Renal pelvis (tissue), 3 donors: Measurements from ENCODE around the gene MAP3K6. TPM values are rescaled to one million over a fixed set of nuclear protein-coding genes. Genes with fewer than 3 reads are reported as not detected.

Experiments used
- polyA plus RNA-seq, 3 donors: library from polyadenylated mRNA; unstranded; fragments of 120-200 nt; gene quantifications; one replicate each; pipeline ENCODE4 v1.2.1, GENCODE V29; 2013; ENCODE audit not compliant: insufficient read length in 3 of 3

Gene MAP3K6
- polyA plus RNA-seq, 3 donors = 9.4 to 11.4 (median 9.7) TPM

Other genes starting within 250 kb of the MAP3K6 start
- gene SLC9A1, start 211.8 kb downstream of the MAP3K6 start, polyA plus RNA-seq = 10 to 100 TPM; 25.8 to 28.7 (median 28.1) TPM
- 10 to 100 TPM; 46.7 to 54.0 (median 47.0) TPM for gene WDTC1, start 132.3 kb downstream of the MAP3K6 start, polyA plus RNA-seq
- gene TMEM222, start 44.8 kb downstream of the MAP3K6 start, polyA plus RNA-seq = 10 to 100 TPM; 42.3 to 46.8 (median 44.1) TPM
- gene SYTL1, start 24.9 kb downstream of the MAP3K6 start, polyA plus RNA-seq = 10 to 100 TPM; 12.6 to 17.0 (median 13.3) TPM
- gene FCN3, start 7.9 kb upstream of the MAP3K6 start, polyA plus RNA-seq = 1 to 10 TPM; 1.7 to 3.9 (median 2.1) TPM
- under 1 TPM; 0.21 to 0.47 (median 0.33) TPM for gene CD164L2, start 16.4 kb upstream of the MAP3K6 start, polyA plus RNA-seq
- gene GPR3, start 25.7 kb upstream of the MAP3K6 start, polyA plus RNA-seq = 1 to 10 TPM in 2 of 3 donors, under 1 TPM in 1; 0.84 to 1.1 (median 1.0) TPM
- gene WASF2, start 123.2 kb upstream of the MAP3K6 start, polyA plus RNA-seq = 100 to 1,000 TPM; 123 to 124 (median 123) TPM
- gene AHDC1, start 237.2 kb upstream of the MAP3K6 start, polyA plus RNA-seq = 10 to 100 TPM; 49.7 to 58.9 (median 49.8) TPM